NCI-H1694 (cell line): ENCODE results near the gene DDX59.
A peak's percentile ranks its signal among the peaks of the same experiment; 100 is the strongest.

Source experiments
- DNase-seq: peaks from one replicate; lab custom pipeline; 2025; lab: John Stamatoyannopoulos, UW

Gene DDX59

GRCh38 chr1:200629876-200630514 lies 39.7 kb downstream of the DDX59 start:
- no peak for DNase-seq

DNA sequence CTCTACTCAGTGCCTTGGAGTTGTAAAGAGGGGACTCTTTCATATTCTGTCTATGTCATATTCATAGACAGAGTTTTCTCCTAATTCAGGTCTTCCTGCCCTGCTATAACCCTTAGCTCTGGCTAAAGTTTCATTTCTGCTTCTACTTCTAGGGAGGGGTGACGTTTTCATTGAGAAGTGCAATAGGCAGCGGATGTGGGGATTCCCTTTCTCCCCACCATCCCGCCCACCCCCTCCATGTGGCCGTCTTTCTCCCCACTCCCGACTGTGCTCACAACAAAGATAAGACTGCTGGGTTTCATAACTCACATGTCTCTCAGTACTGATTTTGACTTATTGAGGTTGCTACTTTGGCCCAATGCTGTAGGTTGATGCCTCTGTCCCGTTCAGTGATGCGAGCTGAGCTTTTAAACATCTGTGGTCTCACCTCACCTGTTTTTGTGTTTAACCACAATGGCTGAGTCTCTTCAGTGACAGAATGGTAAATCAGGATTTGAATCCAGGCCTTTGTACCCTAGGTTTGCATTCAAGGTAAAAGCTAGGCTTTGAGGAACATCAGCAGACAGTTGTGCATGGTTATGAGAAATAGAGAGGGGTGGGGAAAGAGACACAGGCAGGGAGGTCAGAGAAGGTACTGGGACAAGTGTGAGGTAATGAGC lies 41.4 kb downstream of the DDX59 start:
- no peak for DNase-seq

DNA sequence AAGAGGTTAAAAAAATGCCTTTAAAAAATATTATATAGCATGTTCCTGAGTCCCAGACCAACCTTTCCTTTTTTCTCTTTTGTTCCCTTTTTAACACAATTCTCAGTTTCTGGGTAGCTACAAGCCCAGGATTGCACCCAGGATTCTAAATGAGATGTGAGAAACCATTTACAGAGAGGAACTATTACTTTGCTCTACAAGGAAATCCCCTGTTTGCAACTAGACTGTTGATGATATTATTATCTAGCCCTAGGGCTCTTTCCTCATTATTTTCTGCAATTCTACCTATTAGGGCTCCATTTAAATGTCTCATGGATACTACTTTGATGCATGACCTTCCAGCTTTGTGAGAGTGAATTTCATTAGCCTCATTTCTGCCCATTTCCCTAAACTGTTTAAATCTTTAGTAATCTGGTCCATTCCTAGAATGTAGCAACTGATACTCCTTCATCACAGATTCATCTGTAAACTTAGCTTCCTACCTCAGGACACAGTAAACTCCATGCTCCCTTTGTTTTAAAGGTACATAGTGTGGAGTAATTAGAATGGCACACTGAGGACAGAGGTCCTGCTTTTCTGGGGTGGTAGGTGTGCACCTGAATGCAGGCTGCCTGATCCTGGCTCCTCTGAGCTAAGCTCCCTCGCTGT lies 42.0 kb downstream of the DDX59 start:
- DNase-seq = no peak

DNA sequence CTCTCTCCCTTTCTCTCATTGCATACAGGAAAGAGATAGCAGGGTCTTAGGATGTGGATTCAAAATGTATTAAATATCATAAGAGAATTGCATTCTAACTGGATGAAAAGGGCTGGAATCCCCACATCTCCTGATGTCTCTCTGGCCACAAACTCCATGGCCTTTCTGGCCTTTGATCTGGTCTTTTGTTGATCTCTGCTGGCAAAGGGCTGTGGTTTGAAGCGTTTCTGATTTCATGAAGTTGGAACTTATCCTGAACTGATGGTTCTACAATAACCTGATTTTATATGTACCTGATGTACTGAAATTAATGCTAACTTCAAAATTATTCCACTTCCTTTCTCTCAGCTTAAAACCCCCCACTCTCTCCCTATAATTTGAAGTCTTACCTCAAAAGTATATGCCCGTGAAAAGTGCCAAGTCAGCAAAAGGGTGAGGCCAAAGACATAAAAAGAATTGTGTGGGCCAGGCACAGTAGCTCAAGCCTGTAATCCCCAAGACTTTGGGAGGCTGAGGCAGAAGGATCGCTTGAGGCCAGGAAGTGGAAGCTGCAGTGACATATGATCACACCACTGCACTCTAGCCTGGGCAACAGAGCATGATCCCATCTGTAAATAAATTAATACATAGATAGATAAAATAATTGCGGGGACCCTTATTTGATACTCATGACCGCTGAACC lies 42.7 kb downstream of the DDX59 start:
- no peak for DNase-seq

- no peak for DNase-seq
Measured at GRCh38 chr1:200625381-200625824, 44.3 kb downstream of the DDX59 start.

GRCh38 chr1:200624679-200625335 lies 44.9 kb downstream of the DDX59 start:
- DNase-seq = no peak

DNA sequence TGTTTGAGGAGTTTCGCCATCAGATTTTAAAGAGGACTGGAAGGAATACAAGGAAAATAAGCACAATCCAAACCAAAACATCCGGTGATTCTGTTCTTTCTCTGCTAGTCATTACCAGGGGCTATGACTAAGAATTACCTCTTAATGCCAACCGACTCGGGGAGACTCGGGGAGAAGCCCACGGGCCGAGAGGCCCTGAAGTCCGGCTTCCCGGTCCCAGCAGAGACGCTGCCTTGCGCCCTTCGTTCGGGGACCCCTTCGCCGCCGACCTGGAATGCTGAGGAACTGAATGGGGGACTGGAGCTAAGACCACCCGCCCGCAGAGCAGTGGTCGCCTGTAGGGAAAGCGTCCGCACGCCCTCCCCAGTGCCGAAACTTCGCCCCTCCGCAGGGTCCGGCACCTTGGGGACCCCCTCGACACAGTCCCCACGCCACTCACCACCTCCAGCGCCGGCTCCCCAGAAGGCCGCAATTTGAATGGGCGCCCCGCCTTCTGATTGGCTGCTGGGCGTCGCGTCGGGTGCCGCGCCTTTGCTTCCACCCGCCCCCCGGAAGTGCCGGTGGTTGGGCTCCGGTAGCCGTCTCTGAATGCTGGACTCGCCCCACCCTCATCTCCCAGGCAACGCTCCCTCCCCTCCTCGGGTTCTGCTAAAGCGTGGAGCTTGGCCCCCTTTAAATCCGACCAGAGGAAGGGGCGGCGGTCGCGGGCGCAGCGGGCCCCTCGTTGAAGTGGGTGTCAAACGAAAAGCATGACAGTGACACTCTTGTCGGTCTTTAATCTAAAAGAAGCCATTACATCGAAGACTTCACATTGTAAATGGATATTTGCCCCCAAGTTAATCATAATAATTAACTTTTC lies 49.2 kb downstream of the DDX59 start, which contains the start of gene KIF14:
Gene KIF14, minus strand, starts transcription at position 479 of the 859 bp plus-strand sequence. CDS start 2,028 bp downstream, outside the sequence.
- DNase-seq = peak; percentile 93

- DNase-seq = no peak
Measured at GRCh38 chr1:200619894-200620272, 49.8 kb downstream of the DDX59 start.

DNA sequence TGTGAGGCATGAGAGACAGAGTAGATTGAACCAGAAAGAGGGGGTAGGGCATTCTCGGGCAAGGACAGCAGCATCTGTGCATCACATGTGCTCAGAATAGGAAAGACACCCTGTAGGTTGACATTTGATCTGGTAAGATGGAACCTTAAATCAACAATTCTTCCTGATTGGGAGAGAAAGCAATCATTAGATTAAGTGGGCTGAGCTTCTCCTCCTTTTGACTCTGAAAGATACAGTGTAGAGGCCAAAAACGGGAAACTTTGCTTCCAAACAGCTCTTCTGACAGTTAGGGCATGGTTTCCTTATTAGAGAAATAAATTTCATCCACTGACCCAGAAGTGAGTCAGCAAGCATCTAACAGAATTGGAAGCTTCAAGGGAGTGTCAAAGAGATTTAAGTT lies 58.9 kb downstream of the DDX59 start:
- no peak for DNase-seq

DNA sequence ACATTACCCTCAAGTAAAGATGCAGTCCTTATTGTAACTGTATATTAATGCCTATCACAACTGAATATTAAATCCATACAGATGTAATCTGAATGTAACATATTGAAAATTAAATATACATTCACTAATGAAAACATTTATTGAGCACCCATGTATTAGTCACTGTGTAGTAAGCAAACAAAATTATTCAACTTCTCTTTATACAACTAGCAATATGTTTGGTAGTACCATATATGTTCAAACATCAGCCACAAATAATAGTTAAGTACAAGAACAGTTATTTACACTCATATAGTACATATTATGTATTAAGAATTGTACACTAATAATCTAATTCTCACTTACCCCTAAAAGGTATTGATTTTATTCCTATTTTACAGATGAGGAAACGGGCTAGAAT lies 67.1 kb downstream of the DDX59 start:
- no peak for DNase-seq
